Mesenchymal stem cell (in vitro differentiated cells and primary cell): ENCODE results near the gene ZNF740.

ENCODE experiments used
- DNase-seq: peaks from one replicate; pipeline ENCODE4 v3.0.0-alpha.2; 2013
- H2AFZ ChIP-seq: one replicate; pipeline ENCODE4 v1.6.1; 2013; ENCODE audit warnings: low read depth, mild to moderate bottlenecking, control low read depth, inconsistent platforms, low read length, moderate library complexity
- H2AK5ac ChIP-seq: 2 replicates; pipeline ENCODE4 v1.6.1; 2013; ENCODE audit warnings: low read length, moderate library complexity, mild to moderate bottlenecking, inconsistent platforms; ENCODE audit not compliant: severe bottlenecking
- H2BK120ac ChIP-seq: one replicate; pipeline ENCODE4 v1.6.1; 2013; ENCODE audit warnings: low read depth, mild to moderate bottlenecking, inconsistent platforms, low read length, moderate library complexity
- H2BK12ac ChIP-seq, 2 experiments: one replicate each; pipeline ENCODE4 v1.6.1; 2013; ENCODE audit warnings: inconsistent platforms in 2 of 2, low read length in 2 of 2, mild to moderate bottlenecking in 2 of 2, moderate library complexity in 2 of 2, control low read depth in 1 of 2
- H2BK15ac ChIP-seq: one replicate; pipeline ENCODE4 v1.6.1; 2013; ENCODE audit warnings: mild to moderate bottlenecking, low read depth, inconsistent platforms; ENCODE audit not compliant: poor library complexity, severe bottlenecking
- H2BK5ac ChIP-seq: 2 replicates; pipeline ENCODE4 v1.6.1; 2013; ENCODE audit warnings: low read depth, mild to moderate bottlenecking, low read length, control low read depth, inconsistent platforms; ENCODE audit not compliant: poor library complexity, severe bottlenecking
- H3K14ac ChIP-seq, 2 experiments: one replicate each; pipeline ENCODE4 v1.6.1; 2013; ENCODE audit warnings: inconsistent platforms in 2 of 2, low read length in 2 of 2, control low read depth in 1 of 2, mild to moderate bottlenecking in 1 of 2, moderate library complexity in 1 of 2
- H3K18ac ChIP-seq, 2 experiments: one replicate each; pipeline ENCODE4 v1.6.1; 2013; ENCODE audit warnings: inconsistent platforms in 2 of 2, low read length in 2 of 2, control low read depth in 1 of 2, low read depth in 1 of 2, mild to moderate bottlenecking in 1 of 2
- H3K23ac ChIP-seq, 2 experiments: one replicate each; pipeline ENCODE4 v1.6.1; 2013; ENCODE audit warnings: inconsistent platforms in 2 of 2, low read length in 2 of 2, mild to moderate bottlenecking in 2 of 2, moderate library complexity in 2 of 2, control low read depth in 1 of 2
- H3K27ac ChIP-seq: 2 replicates; pipeline ENCODE4 v1.5.1; 2013; ENCODE audit warnings: mild to moderate bottlenecking, moderate library complexity, low read length, control low read depth, inconsistent platforms; ENCODE audit not compliant: poor library complexity, severe bottlenecking
- H3K27me3 ChIP-seq, 2 experiments: 2 replicates each; pipeline versions ENCODE4 v1.6.1 to v1.7.0; 2013; ENCODE audit warnings: low read length in 2 of 2, mild to moderate bottlenecking in 2 of 2, moderate library complexity in 2 of 2, control low read depth in 1 of 2, inconsistent platforms in 1 of 2; ENCODE audit not compliant: control insufficient read depth in 1 of 2, insufficient read depth in 1 of 2
- H3K36me3 ChIP-seq, 2 experiments: 2 replicates each; pipeline versions ENCODE4 v1.6.1 to v1.7.0; 2013; ENCODE audit warnings: low read length in 2 of 2, control low read depth in 1 of 2, inconsistent platforms in 1 of 2, low read depth in 1 of 2, mild to moderate bottlenecking in 1 of 2; ENCODE audit not compliant: insufficient read depth in 2 of 2, control insufficient read depth in 1 of 2
- H3K4ac ChIP-seq, 2 experiments: one replicate each; pipeline ENCODE4 v1.6.1; 2013; ENCODE audit warnings: inconsistent platforms in 2 of 2, low read length in 2 of 2, mild to moderate bottlenecking in 2 of 2, moderate library complexity in 2 of 2, control low read depth in 1 of 2, low read depth in 1 of 2
- H3K4me1 ChIP-seq: 2 replicates; pipeline ENCODE4 v1.6.1; 2013; ENCODE audit warnings: low read depth, low read length, control low read depth; ENCODE audit not compliant: control insufficient read depth, insufficient read depth
- H3K4me2 ChIP-seq: 2 replicates; pipeline ENCODE4 v1.6.1; 2013; ENCODE audit warnings: low read length, mild to moderate bottlenecking, inconsistent platforms; ENCODE audit not compliant: poor library complexity, severe bottlenecking
- H3K4me3 ChIP-seq, 2 experiments: 2 replicates each; pipeline versions ENCODE4 v1.5.1 to v1.7.0; 2013; ENCODE audit warnings: low read length in 2 of 2, mild to moderate bottlenecking in 2 of 2, control low read depth in 1 of 2, low read depth in 1 of 2; ENCODE audit not compliant: insufficient read depth in 1 of 2
- H3K79me1 ChIP-seq: replicated peaks from 2 replicates; pipeline ENCODE4 v1.6.1; 2013; ENCODE audit warnings: mild to moderate bottlenecking, control low read depth, low read length, inconsistent platforms; ENCODE audit not compliant: poor library complexity, severe bottlenecking
- H3K9ac ChIP-seq: 2 replicates; pipeline ENCODE4 v1.7.0; 2013; ENCODE audit warnings: mild to moderate bottlenecking, low read length, moderate library complexity
- H3K9me3 ChIP-seq: 2 replicates; pipeline ENCODE4 v1.7.0; 2013; ENCODE audit warnings: mild to moderate bottlenecking, low read length; ENCODE audit not compliant: control insufficient read depth
- H4K8ac ChIP-seq: one replicate; pipeline ENCODE4 v1.6.1; 2013; ENCODE audit warnings: inconsistent platforms, mild to moderate bottlenecking, low read length, moderate library complexity
- H4K91ac ChIP-seq: one replicate; pipeline ENCODE4 v1.6.1; 2013; ENCODE audit warnings: mild to moderate bottlenecking, low read length, inconsistent platforms
- WGBS: methylation state at CpG from one replicate; pipeline ENCODE4 v1.1.7; 2013; ENCODE audit warnings: mixed read lengths; 5-methylcytosine and 5-hydroxymethylcytosine counted together

Gene ZNF740

GRCh38 chr12:53235742-53236442 lies 55.4 kb downstream of the ZNF740 start:
- H3K18ac ChIP-seq: no peak overlapping the region
- 62% methylated on average over 9 of the region's 9 CpGs for WGBS

GRCh38 chr12:53236443-53237111 lies 56.1 kb downstream of the ZNF740 start:
- no peaks in the 10 kb centered on the region for H3K9me3 ChIP-seq
- H2BK5ac ChIP-seq: no peak overlapping the region
- DNase-seq: no peak
- no peak overlapping the region for H3K4me2 ChIP-seq
- H3K18ac ChIP-seq: no peak overlapping the region
- no peak overlapping the region for H4K8ac ChIP-seq
- H4K91ac ChIP-seq: no peak overlapping the region
- H2BK120ac ChIP-seq: no peak overlapping the region
- 80% methylated on average over 1 of the region's 1 CpG for WGBS
- H3K79me1 ChIP-seq: peaks cover 1% of the 10 kb centered on the region
- H2AFZ ChIP-seq: no peak overlapping the region
- H2BK12ac ChIP-seq: no peak overlapping the region
- H3K27ac ChIP-seq: no peak overlapping the region
- H3K4me1 ChIP-seq: peaks cover 16% of the 10 kb centered on the region
- H3K9ac ChIP-seq: no peak overlapping the region
- no peak overlapping the region for H3K4ac ChIP-seq
- H3K27me3 ChIP-seq: peaks cover 0 to 41% of the 10 kb centered on the region in 2 experiments
- H3K36me3 ChIP-seq: no peaks in the 10 kb centered on the region
- H2AK5ac ChIP-seq: no peak overlapping the region
- H3K23ac ChIP-seq: no peak overlapping the region
- no peak overlapping the region for H3K4me3 ChIP-seq
- no peak overlapping the region for H2BK15ac ChIP-seq
- no peak overlapping the region for H3K14ac ChIP-seq

More at GRCh38 chr12:53235742-53236442, 55.4 kb downstream of the ZNF740 start:
- Histone ChIP-seq H2AK5ac (no peak overlapping the region), H4K8ac (peak overlapping the region; percentile 30), H2AFZ (no peak overlapping the region), H2BK5ac (no peak overlapping the region), H3K9me3 (no peaks in the 10 kb centered on the region), H3K9ac (no peak overlapping the region), H2BK120ac (no peak overlapping the region), H3K79me1 (peaks cover 7% of the 10 kb centered on the region), H3K27ac (no peak overlapping the region), H3K27me3 (peaks cover 0 to 40% of the 10 kb centered on the region in 2 experiments), H3K4me2 (no peak overlapping the region), H4K91ac (no peak overlapping the region), H3K4ac (no peak overlapping the region), H3K23ac (no peak overlapping the region), H3K4me1 (peaks cover 22% of the 10 kb centered on the region), H2BK12ac (peak overlapping the region in 1 of 2 experiments; percentile 33), H2BK15ac (no peak overlapping the region), H3K14ac (peak overlapping the region in 1 of 2 experiments; percentile 76), H3K36me3 (no peaks in the 10 kb centered on the region), H3K4me3 (no peak overlapping the region)
- no peak for DNase-seq

- Histone ChIP-seq H2AK5ac (no peak overlapping the region), H2AFZ (no peak overlapping the region), H3K23ac (no peak overlapping the region), H3K9me3 (no peaks in the 10 kb centered on the region), H3K4me3 (no peak overlapping the region), H4K8ac (no peak overlapping the region), H2BK15ac (no peak overlapping the region), H2BK12ac (no peak overlapping the region), H3K27me3 (peaks cover 27 to 57% of the 10 kb centered on the region in 2 experiments), H3K4ac (no peak overlapping the region), H3K4me2 (no peak overlapping the region), H3K9ac (no peak overlapping the region), H3K4me1 (no peaks in the 10 kb centered on the region), H3K18ac (no peak overlapping the region), H3K79me1 (no peaks in the 10 kb centered on the region), H2BK120ac (no peak overlapping the region), H2BK5ac (no peak overlapping the region), H3K36me3 (no peaks in the 10 kb centered on the region), H3K27ac (no peak overlapping the region), H3K14ac (no peak overlapping the region), H4K91ac (no peak overlapping the region)
- WGBS: 89% methylated on average over 10 of the region's 10 CpGs
- no peak for DNase-seq
These were observed 59.2 kb downstream of the ZNF740 start for GRCh38 chr12:53239643-53240258.
